HCT116 (cell line): ENCODE data around the gene ROCK2.

Experiments
- CEBPB ChIP-seq: IDR thresholded peaks from 2 replicates; pipeline ENCODE4 v1.6.1; 2012; ENCODE audit warnings: low read depth
- CTCF ChIP-seq, 3 experiments: fragments of 200-600 bp in 1 of 3; sonication (generic) in 1 of 3; IDR thresholded peaks in 2 of 3; conservative IDR thresholded peaks in 1 of 3; 2 replicates each; pipeline ENCODE4 v1.5.1; 2012 to 2017; ENCODE audit warnings: low read depth in 2 of 3, low read length in 2 of 3, antibody characterized with exemption in 1 of 3, borderline replicate concordance in 1 of 3, control low read depth in 1 of 3, mild to moderate bottlenecking in 1 of 3, mixed read lengths in 1 of 3, mixed run types in 1 of 3, moderate library complexity in 1 of 3; ENCODE audit not compliant: insufficient read depth in 1 of 3
- EGR1 ChIP-seq: IDR thresholded peaks from 2 replicates; pipeline ENCODE4 v1.6.1; 2012; ENCODE audit warnings: low read depth
- EZH2 ChIP-seq: fragments of 200-600 bp; sonication (generic); IDR thresholded peaks from 2 replicates; pipeline ENCODE4 v1.6.1; 2017; ENCODE audit warnings: antibody characterized with exemption, mixed run types
- EZH2phosphoT487 ChIP-seq: fragments of 200-600 bp; IDR thresholded peaks from 2 replicates; pipeline ENCODE4 v1.6.1; 2018; ENCODE audit warnings: antibody characterized with exemption, borderline replicate concordance
- JUND ChIP-seq: IDR thresholded peaks from 2 replicates; pipeline ENCODE4 v1.6.1; 2012
- MAX ChIP-seq: IDR thresholded peaks from 2 replicates; pipeline ENCODE4 v1.6.1; 2012
- POLR2A ChIP-seq: IDR thresholded peaks from 2 replicates; pipeline ENCODE4 v1.7.0; 2011; ENCODE audit warnings: borderline replicate concordance; ENCODE audit not compliant: insufficient read depth, insufficient read length; ENCODE audit errors: extremely low read depth
- POLR2AphosphoS5 ChIP-seq: IDR thresholded peaks from 2 replicates; pipeline ENCODE4 v1.6.1; 2011; ENCODE audit warnings: mild to moderate bottlenecking, low read depth, low read length, moderate library complexity
- REST ChIP-seq: IDR thresholded peaks from 2 replicates; pipeline ENCODE4 v1.6.1; 2012; ENCODE audit warnings: low read depth
- SP1 ChIP-seq: IDR thresholded peaks from 2 replicates; pipeline ENCODE4 v1.6.1; 2012; ENCODE audit warnings: low read depth
- TCF7L2 ChIP-seq: IDR thresholded peaks from 2 replicates; pipeline ENCODE4 v1.7.0; 2011; ENCODE audit warnings: borderline replicate concordance, inconsistent platforms; ENCODE audit not compliant: insufficient read depth, insufficient read length; ENCODE audit errors: extremely low read depth
- ZFX ChIP-seq: fragments of 450-650 bp; IDR thresholded peaks from 2 replicates; pipeline ENCODE4 v1.6.1; 2017

DNA sequence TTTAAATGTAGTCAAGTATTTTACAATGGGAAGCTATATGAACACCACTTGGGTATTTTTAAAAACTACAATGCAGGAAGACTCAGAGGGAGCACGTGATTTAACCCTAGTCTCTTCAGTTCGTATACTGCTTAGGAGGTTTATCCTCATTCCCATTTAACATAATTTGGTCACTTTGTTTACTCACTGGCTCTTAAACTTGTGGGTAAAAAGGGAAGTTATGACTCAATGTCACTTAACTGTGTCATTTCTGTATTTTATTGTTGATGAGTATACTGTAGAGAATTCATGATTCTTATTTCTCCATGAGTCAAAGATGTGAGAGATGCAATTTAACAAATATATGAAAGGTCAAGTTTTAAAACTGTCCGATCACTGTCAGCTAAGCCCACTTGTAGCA is 141.0 kb downstream of the ROCK2 start:
- TF ChIP-seq TCF7L2 (no peak), POLR2A (no peak), CTCF (IDR thresholded peaks at IDR 0.05 in 2 of 3, conservative IDR thresholded peaks at IDR 0.05 in 1 of 3; ENCODE audit: borderline replicate concordance in 1 of 3, insufficient read depth in 1 of 3, low read depth in 2 of 3, low read length in 2 of 3) (no peak), EZH2 (no peak), EGR1 (peak; percentile 31; the same call in 1 of the 2 replicates), REST (no peak), POLR2AphosphoS5 (no peak), MAX (peak; percentile 41; the same call in 1 of the 2 replicates), EZH2phosphoT487 (no peak), JUND (peak; percentile 97), SP1 (peak; percentile 90), CEBPB (peak; percentile 76; the same call in 1 of the 2 replicates), ZFX (no peak)
